CD4-positive, alpha-beta T cell (primary cell): Measurements from ENCODE around the gene LAMA3. TPM values are rescaled to one million over a fixed set of nuclear protein-coding genes. Genes with fewer than 3 reads are reported as not detected.

Experiments
- ATAC-seq: fragments of 200-7000 bp; cut with Tn5 transposase; one replicate; pipeline ENCODE4 v1.10.0; 2022; ENCODE audit warnings: mild to moderate bottlenecking; ENCODE audit not compliant: poor library complexity
- CTCF ChIA-PET: fragments of 350-600 bp; sonication (Branson Sonifier 250); formaldehyde crosslinking; loops from one replicate; lab custom pipeline; 2021; ENCODE audit warnings: antibody characterized with exemption, inconsistent platforms; lab: Charles Lee
- POLR2A ChIA-PET: fragments of 350-600 bp; sonication (Branson Sonifier 250); formaldehyde crosslinking; loops from one replicate; lab custom pipeline; 2021; ENCODE audit warnings: antibody characterized with exemption, inconsistent platforms; lab: Charles Lee
- DNase-seq, 14 experiments: peaks; one replicate each; pipeline ENCODE4 v3.0.0-alpha.2; 2013 to 2020; ENCODE audit warnings: mixed read lengths in 2 of 14
- H3K27ac ChIP-seq, 2 donors: one replicate each; pipeline versions ENCODE4 v1.5.1 to v1.7.0; 2013; ENCODE audit warnings: low read length in 2 of 2, low read depth in 1 of 2, mild to moderate bottlenecking in 1 of 2
- H3K27me3 ChIP-seq, 2 experiments: 1 replicate in 1 of 2; 2 replicates in 1 of 2; pipeline versions ENCODE4 v1.6.1 to v1.7.0; 2013; ENCODE audit warnings: low read length in 2 of 2, control low read depth in 1 of 2, mild to moderate bottlenecking in 1 of 2, moderate library complexity in 1 of 2; ENCODE audit not compliant: insufficient read depth in 2 of 2, control insufficient read depth in 1 of 2
- H3K36me3 ChIP-seq: one replicate; pipeline ENCODE4 v1.6.1; 2013; ENCODE audit warnings: low read length, control low read depth; ENCODE audit not compliant: insufficient read depth
- H3K4me1 ChIP-seq: one replicate; pipeline ENCODE4 v1.6.1; 2013; ENCODE audit warnings: low read length, control low read depth; ENCODE audit not compliant: insufficient read depth
- H3K4me3 ChIP-seq: one replicate; pipeline ENCODE4 v1.5.1; 2013; ENCODE audit warnings: mild to moderate bottlenecking, low read length, moderate library complexity
- H3K9me3 ChIP-seq, 2 experiments: 1 replicate in 1 of 2; 2 replicates in 1 of 2; pipeline versions ENCODE4 v1.6.1 to v1.7.0; 2013; ENCODE audit warnings: low read length in 2 of 2, mild to moderate bottlenecking in 2 of 2, control low read depth in 1 of 2, moderate library complexity in 1 of 2; ENCODE audit not compliant: control insufficient read depth in 1 of 2, insufficient read depth in 1 of 2
- H3K27ac Mint-ChIP-seq: one replicate; pipeline ENCODE4 v1.8.0; 2020; ENCODE audit warnings: mixed read lengths
- H3K27me3 Mint-ChIP-seq: one replicate; pipeline ENCODE4 v1.8.0; 2021; ENCODE audit warnings: mixed read lengths
- H3K36me3 Mint-ChIP-seq: one replicate; pipeline ENCODE4 v1.8.0; 2021; ENCODE audit warnings: low read depth, mixed read lengths
- H3K4me1 Mint-ChIP-seq: one replicate; pipeline ENCODE4 v1.8.0; 2021; ENCODE audit warnings: low read depth, mixed read lengths
- H3K4me3 Mint-ChIP-seq: one replicate; pipeline ENCODE4 v1.8.0; 2020; ENCODE audit warnings: mild to moderate bottlenecking, mixed read lengths
- H3K9me3 Mint-ChIP-seq: one replicate; pipeline ENCODE4 v1.8.0; 2020; ENCODE audit warnings: mixed read lengths
- CTCF ChIP-seq: fragments of 200-600 bp; IDR thresholded peaks from one replicate; pipeline ENCODE4 v1.8.0; 2022; ENCODE audit warnings: antibody characterized with exemption, mild to moderate bottlenecking
- intact Hi-C, 2 experiments: fragments of 100-400 bp; cut with DNase I in 1 of 2; cut with micrococcal nuclease in 1 of 2; formaldehyde crosslinking; loops; one replicate each; pipeline versions ENCODE4 v1.15.1 to v1.9.0; 2023 to 2025; cut with DNase I, micrococcal nuclease
- total RNA-seq, 174 experiments: library from RNA in 2 of 174; stranded (reverse) in 2 of 174; gene quantifications; one replicate each; pipeline ENCODE4 v1.2.3 and lab custom pipeline; 2021 to 2026

Gene LAMA3
- total RNA-seq, 2 experiments from 2014 or later: 0.19 TPM; not detected in 1

- Mint-ChIP-seq H3K36me3 (no peaks in the 10 kb centered on the region), H3K4me1 (peaks cover 9% of the 10 kb centered on the region), H3K27me3 (no peaks in the 10 kb centered on the region), H3K9me3 (no peaks in the 10 kb centered on the region), H3K4me3 (no peak overlapping the region), H3K27ac (no peak overlapping the region)
- DNase-seq (no peak), ATAC-seq (no peak)
- CTCF ChIA-PET: no interaction called here
- H3K36me3 ChIP-seq: no peaks in the 10 kb centered on the region
- no peak overlapping the region for H3K4me3 ChIP-seq
- no peaks in the 10 kb centered on the region for H3K9me3 ChIP-seq
- peaks cover 8% of the 10 kb centered on the region for H3K4me1 ChIP-seq
- no peaks in the 10 kb centered on the region for H3K27me3 ChIP-seq
- intact Hi-C loops: loop anchor here (5.0 kb wide), 5 partner anchors 102 to 683 kb away; no protein-coding TSS in a partner anchor
- POLR2A ChIA-PET: no interaction called here
- TF ChIP-seq CTCF: no peak
- no peak overlapping the region for H3K27ac ChIP-seq
These were observed 125.8 kb downstream of the LAMA3 start for GRCh38 chr18:23814991-23815614.

- Histone ChIP-seq H3K4me1 (no peaks in the 10 kb centered on the region), H3K27ac (no peak overlapping the region), H3K36me3 (no peaks in the 10 kb centered on the region), H3K27me3 (no peaks in the 10 kb centered on the region), H3K9me3 (no peaks in the 10 kb centered on the region), H3K4me3 (no peak overlapping the region)
- no peak for TF ChIP-seq CTCF
- POLR2A ChIA-PET: no interaction called here
- ATAC-seq: no peak
- no peak overlapping the region for H3K4me3 Mint-ChIP-seq
- CTCF ChIA-PET: no interaction called here
- intact Hi-C loops: no loop called here
- H3K9me3 Mint-ChIP-seq: no peaks in the 10 kb centered on the region
- peaks cover under 1% of the 10 kb centered on the region for H3K4me1 Mint-ChIP-seq
- no peak overlapping the region for H3K27ac Mint-ChIP-seq
- no peak for DNase-seq
- no peaks in the 10 kb centered on the region for H3K36me3 Mint-ChIP-seq
- H3K27me3 Mint-ChIP-seq: no peaks in the 10 kb centered on the region
These were observed 126.8 kb downstream of the LAMA3 start for GRCh38 chr18:23816021-23816420.

GRCh38 chr18:23816740-23817139 is 127.5 kb downstream of the LAMA3 start:
- CTCF ChIA-PET: no interaction called here
- no peaks in the 10 kb centered on the region for H3K36me3 Mint-ChIP-seq

More at GRCh38 chr18:23816740-23817139, 127.5 kb downstream of the LAMA3 start:
- no peak for DNase-seq
- no peak overlapping the region for H3K27ac ChIP-seq
- no peak for TF ChIP-seq CTCF
- no peak overlapping the region for H3K27ac Mint-ChIP-seq
- no peaks in the 10 kb centered on the region for H3K4me1 ChIP-seq
- H3K27me3 ChIP-seq: no peaks in the 10 kb centered on the region
- intact Hi-C loops: no loop called here
- H3K9me3 Mint-ChIP-seq: no peaks in the 10 kb centered on the region
- no peaks in the 10 kb centered on the region for H3K27me3 Mint-ChIP-seq
- no peaks in the 10 kb centered on the region for H3K36me3 ChIP-seq
- no peaks in the 10 kb centered on the region for H3K9me3 ChIP-seq
- ATAC-seq: no peak
- H3K4me3 ChIP-seq: no peak overlapping the region
- no peaks in the 10 kb centered on the region for H3K4me1 Mint-ChIP-seq
- no peak overlapping the region for H3K4me3 Mint-ChIP-seq
- POLR2A ChIA-PET: no interaction called here
